ENCODE data around the gene GDF7. TPM values are rescaled to one million over a fixed set of nuclear protein-coding genes. Genes with fewer than 3 reads are reported as not detected.

GDF7 gene
- total and polyA plus RNA-seq, 2 of the 8 experiments (the other 6 are each of a cell fraction or from before 2014, with no cell fraction given) = 0.04 to 0.06 TPM

GRCh38 chr2:20650877-20651730 lies 15.8 kb upstream of the GDF7 start, which contains the start of gene HS1BP3 (continued):
- TF ChIP-seq MAX (IDR thresholded peaks at IDR 0.05) (no peak), BRCA1 (IDR thresholded peaks at IDR 0.05; ENCODE audit: low read depth, low read length) (no peak), POLR2A (IDR thresholded peaks at IDR 0.05; ENCODE audit: control extremely low read depth in 1 of 2, low read depth in 2 of 2, low read length in 2 of 2) (peak in 1 of 2 experiments; percentile 74; a peak in 2 of 3 replicates), ASH2L (IDR thresholded peaks at IDR 0.05; ENCODE audit: low read length) (peak; percentile 89), TAF7 (optimal IDR thresholded peaks at IDR 0.05; ENCODE audit: borderline replicate concordance, low read depth, low read length) (peak; percentile 25), SAP30 (IDR thresholded peaks at IDR 0.05; ENCODE audit: insufficient read depth, insufficient replicate concordance, low read length) (no peak)

All from H1 (cell line).